Fibroblast of skin of left biceps (primary cell): ENCODE results near the gene PANX1.
A peak's percentile ranks its signal among the peaks of the same experiment; 100 is the strongest.
"Not testable (repeated sequence)": the region's sequence is repeated elsewhere in the genome, so short reads cannot be mapped to it uniquely, and the experiment has no call there.

Experiments
- DNase-seq, 2 experiments: peaks; one replicate each; pipeline ENCODE4 v3.0.0-alpha.2; 2013; ENCODE audit warnings: low read depth in 2 of 2

Gene PANX1

GRCh38 chr11:94150056-94150455 lies 21.4 kb downstream of the PANX1 start:
- no peak for DNase-seq

GRCh38 chr11:94150704-94151685 lies 22.4 kb downstream of the PANX1 start:
- no peak for DNase-seq

GRCh38 chr11:94151903-94152677 lies 23.4 kb downstream of the PANX1 start:
- DNase-seq: no peak

- no peak for DNase-seq
Observed at GRCh38 chr11:94152678-94153065, 24.0 kb downstream of the PANX1 start.

GRCh38 chr11:94153320-94153719 lies 24.7 kb downstream of the PANX1 start:
- DNase-seq: no peak

GRCh38 chr11:94154095-94154856 lies 25.6 kb downstream of the PANX1 start:
- DNase-seq: no peak

- DNase-seq: not testable (repeated sequence)
Observed at GRCh38 chr11:94157339-94157738, 28.7 kb downstream of the PANX1 start.

- DNase-seq: no peak
Observed at GRCh38 chr11:94168882-94169281, 40.2 kb downstream of the PANX1 start.

- DNase-seq: no peak
Observed at GRCh38 chr11:94169516-94169915, 40.9 kb downstream of the PANX1 start.

GRCh38 chr11:94169930-94170545 lies 41.4 kb downstream of the PANX1 start:
- no peak for DNase-seq

- no peak for DNase-seq
Observed at GRCh38 chr11:94170953-94171352, 42.3 kb downstream of the PANX1 start.

GRCh38 chr11:94171693-94172440 lies 43.2 kb downstream of the PANX1 start:
- DNase-seq: no peak

GRCh38 chr11:94175535-94175934 lies 46.9 kb downstream of the PANX1 start:
- peak; percentile 80 to 85 for DNase-seq

- DNase-seq: no peak
Observed at GRCh38 chr11:94178331-94178730, 49.7 kb downstream of the PANX1 start.

- no peak for DNase-seq
Observed at GRCh38 chr11:94179696-94180095, 51.1 kb downstream of the PANX1 start.

GRCh38 chr11:94181526-94181925 lies 52.9 kb downstream of the PANX1 start:
- DNase-seq: no peak

- no peak for DNase-seq
Observed at GRCh38 chr11:94181943-94182342, 53.3 kb downstream of the PANX1 start.

- no peak for DNase-seq
Observed at GRCh38 chr11:94183251-94183885, 54.7 kb downstream of the PANX1 start.

- DNase-seq: no peak
Observed at GRCh38 chr11:94183886-94184264, 55.2 kb downstream of the PANX1 start.

GRCh38 chr11:94184362-94184761 lies 55.7 kb downstream of the PANX1 start:
- no peak for DNase-seq
